Esophagus mucosa (tissue), 1 donor: ENCODE data around the gene MEGF10. TPM values are rescaled to one million over a fixed set of nuclear protein-coding genes. Genes with fewer than 3 reads are reported as not detected.

Experiments used
- ATAC-seq: fragments of 200-7000 bp; cut with Tn5 transposase; one replicate; pipeline ENCODE4 v1.9.1; 2020
- total RNA-seq: library from RNA; stranded (reverse); gene quantifications from one replicate; pipeline ENCODE4 v1.2.4, GENCODE V29; 2023
- donor health status: DM: yes; HTN: yes; CAD: no.

The MEGF10 gene
- total RNA-seq, 1 donor from 2014 or later = 0.12 TPM

DNA sequence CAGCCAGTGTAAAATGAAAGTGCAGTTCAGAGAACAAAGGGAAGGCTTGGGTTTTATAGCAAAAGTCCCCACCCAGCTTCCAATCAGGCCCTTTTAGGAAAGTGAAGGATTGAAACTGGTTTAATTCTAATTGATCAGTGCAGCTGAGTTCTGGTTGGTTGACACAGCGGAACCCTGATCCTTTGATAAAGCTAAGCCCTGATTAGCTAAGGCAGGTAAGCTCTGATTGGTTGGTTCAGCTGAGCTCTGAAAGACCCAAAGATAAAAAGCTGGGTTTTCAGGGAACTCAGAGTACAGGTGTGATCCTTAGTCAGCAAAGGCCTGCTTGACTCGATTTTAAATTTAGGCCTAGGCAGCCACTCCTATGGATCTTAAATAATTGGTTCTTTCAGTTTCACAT lies 156.0 kb downstream of the MEGF10 start:
- no peak for ATAC-seq

GRCh38 chr5:127447827-127448226 lies 157.2 kb downstream of the MEGF10 start:
- no peak for ATAC-seq

- ATAC-seq = no peak
These were observed 159.4 kb downstream of the MEGF10 start for GRCh38 chr5:127450046-127450445.

DNA sequence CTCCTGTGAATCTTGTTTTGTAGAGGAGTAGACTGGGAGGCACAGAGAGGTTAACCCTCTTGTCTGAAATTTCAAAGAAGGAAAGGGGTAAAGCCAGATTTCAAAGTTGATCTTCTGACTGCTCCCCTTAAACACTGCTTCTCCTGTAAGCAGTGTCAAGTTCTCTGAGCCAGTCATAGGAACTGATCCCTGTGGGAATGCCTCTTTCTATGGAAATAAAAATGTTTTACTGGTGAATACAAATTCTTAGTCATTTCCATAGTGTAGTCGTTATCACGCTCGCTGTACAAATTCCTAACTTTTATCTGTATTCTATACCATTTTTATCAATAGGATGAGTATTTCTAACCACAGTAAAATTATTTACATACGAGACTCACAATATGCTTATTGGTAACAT lies 160.5 kb downstream of the MEGF10 start:
- ATAC-seq = no peak

DNA sequence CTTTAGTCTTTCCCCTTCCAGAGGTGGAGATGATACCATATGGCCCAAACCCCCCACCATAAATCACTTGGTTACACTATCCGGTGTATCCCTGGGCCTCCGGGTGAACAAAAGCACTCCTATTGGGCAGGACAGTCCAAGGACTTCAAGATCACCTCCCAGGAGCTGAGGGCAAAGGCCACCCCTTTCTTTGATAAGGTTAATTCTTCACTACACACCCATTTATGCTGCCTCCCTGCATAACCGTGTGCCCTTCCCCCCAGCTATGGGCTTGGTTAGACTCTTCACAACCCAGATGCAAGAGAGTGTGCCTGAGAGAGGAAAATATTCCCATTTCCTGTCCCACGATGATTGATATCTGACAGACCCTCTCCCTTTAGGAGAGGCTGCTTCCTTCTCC lies 162.0 kb downstream of the MEGF10 start:
- ATAC-seq = no peak

DNA sequence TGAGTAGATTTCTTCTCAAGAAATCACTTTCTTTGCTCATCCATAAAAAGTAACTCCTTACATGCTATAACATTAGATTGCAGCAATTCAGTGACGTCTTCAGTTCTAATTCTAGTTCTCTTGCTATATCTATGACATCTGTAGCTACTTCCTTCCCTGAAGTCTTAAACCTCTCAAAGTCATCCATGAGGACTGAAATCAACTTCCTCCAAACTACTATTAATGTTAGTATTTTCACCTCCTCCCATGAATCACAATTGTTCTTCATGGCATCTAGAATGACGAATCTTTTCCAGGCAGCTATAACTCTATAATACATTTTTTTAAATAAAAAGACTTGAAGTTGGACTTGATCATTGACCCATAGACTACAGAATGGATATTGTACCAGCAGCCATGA lies 180.6 kb downstream of the MEGF10 start:
- no peak for ATAC-seq

DNA sequence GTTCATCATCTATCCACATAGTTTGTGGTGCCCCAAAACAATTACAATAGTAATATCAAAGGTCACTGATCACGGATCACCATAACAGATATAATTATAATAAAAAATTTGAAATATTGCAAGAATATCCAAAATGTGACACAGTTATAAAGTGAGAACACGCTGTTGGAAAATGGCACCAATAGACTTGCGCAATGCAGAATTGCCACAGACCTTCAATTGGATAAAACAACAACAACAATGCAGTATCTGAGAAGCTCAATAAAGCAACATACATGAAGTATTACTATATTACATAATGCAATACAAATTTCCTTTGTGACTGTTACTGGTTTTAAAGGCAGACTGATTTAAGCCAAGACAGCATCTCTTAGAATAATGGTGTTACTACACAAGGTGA lies 182.1 kb downstream of the MEGF10 start:
- no peak for ATAC-seq

GRCh38 chr5:127486471-127486870 lies 195.9 kb downstream of the MEGF10 start:
- ATAC-seq = no peak

- ATAC-seq = no peak
These were observed 202.5 kb downstream of the MEGF10 start for GRCh38 chr5:127492854-127493738.

GRCh38 chr5:127498548-127498947 lies 208.0 kb downstream of the MEGF10 start:
- no peak for ATAC-seq

DNA sequence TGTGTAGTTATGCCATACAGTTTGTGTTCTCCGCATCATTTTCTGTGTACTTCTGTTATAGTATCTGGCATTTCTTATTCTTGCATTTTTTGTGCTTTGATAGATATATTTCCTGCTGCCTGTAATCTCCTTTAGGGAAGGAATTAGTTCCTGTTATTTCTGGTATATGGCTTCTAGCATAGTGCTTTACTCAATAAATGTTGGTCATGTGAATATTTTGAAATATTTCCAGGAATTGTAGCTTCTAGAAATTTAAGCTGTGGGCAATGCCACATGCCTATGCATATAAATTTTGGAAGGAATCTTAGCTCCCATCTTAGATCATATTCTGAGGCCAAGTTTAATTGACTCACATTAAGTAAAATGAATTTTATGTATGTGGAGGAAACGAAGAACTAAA lies 215.3 kb downstream of the MEGF10 start:
- no peak for ATAC-seq

DNA sequence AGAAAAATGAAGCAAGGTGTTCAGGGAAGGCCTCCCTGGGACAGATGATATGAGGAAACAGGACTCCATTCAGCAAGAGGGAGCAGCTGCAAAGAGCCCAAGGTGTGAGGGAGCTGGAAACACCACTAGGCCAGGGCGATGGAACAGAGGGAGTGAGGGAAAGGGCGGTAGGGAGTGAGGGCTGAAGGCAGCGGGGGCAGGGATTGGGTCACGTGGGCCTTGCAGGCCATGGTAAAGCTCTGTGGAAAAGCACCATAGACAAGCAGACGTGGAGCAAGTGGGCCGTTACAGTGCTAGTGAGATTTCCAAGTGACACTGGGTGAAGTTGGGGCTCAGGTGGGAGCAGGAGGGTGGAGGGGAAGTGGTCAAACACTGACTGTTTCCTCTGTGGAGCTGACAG lies 216.0 kb downstream of the MEGF10 start:
- ATAC-seq = no peak

GRCh38 chr5:127508644-127509373 lies 218.2 kb downstream of the MEGF10 start:
- no peak for ATAC-seq

Other genes starting within 250 kb of the MEGF10 start
- gene C5orf63, start 217.3 kb upstream of the MEGF10 start, total RNA-seq = 5.1 TPM
- 31.2 TPM for gene PRRC1, start 226.8 kb downstream of the MEGF10 start, total RNA-seq